K562 treated with DMSO at 1 percent for 12 hours (cell line): ENCODE data around the gene KRTAP4-7. TPM values are rescaled to one million over a fixed set of nuclear protein-coding genes. Genes with fewer than 3 reads are reported as not detected.

Source experiments
- total RNA-seq: library from RNA; unstranded; fragments of 300-600 nt; gene quantifications from 2 replicates; pipeline ENCODE4 v1.2.3, GENCODE V29; 2022; ENCODE audit not compliant: insufficient read depth

The KRTAP4-7 gene
- total RNA-seq = not detected in 2 replicates

GRCh38 chr17:41084100-41084856, at the start of gene KRTAP4-7:
Gene KRTAP4-7, plus strand, starts transcription at chr17:41084150. Its CDS starts 57 bp downstream, at chr17:41084207.

GRCh38 chr17:41034346-41034935, 49.5 kb upstream of the KRTAP4-7 start, which contains the start of gene KRTAP1-3:
Gene KRTAP1-3, minus strand, starts transcription at chr17:41034874. Its CDS starts 53 bp downstream, at chr17:41034821.

GRCh38 chr17:41040783-41041571, 43.0 kb upstream of the KRTAP4-7 start, which contains the start of gene KRTAP1-1:
Gene KRTAP1-1, minus strand, starts transcription at chr17:41041450. Its CDS starts 53 bp downstream, at chr17:41041397.

DNA sequence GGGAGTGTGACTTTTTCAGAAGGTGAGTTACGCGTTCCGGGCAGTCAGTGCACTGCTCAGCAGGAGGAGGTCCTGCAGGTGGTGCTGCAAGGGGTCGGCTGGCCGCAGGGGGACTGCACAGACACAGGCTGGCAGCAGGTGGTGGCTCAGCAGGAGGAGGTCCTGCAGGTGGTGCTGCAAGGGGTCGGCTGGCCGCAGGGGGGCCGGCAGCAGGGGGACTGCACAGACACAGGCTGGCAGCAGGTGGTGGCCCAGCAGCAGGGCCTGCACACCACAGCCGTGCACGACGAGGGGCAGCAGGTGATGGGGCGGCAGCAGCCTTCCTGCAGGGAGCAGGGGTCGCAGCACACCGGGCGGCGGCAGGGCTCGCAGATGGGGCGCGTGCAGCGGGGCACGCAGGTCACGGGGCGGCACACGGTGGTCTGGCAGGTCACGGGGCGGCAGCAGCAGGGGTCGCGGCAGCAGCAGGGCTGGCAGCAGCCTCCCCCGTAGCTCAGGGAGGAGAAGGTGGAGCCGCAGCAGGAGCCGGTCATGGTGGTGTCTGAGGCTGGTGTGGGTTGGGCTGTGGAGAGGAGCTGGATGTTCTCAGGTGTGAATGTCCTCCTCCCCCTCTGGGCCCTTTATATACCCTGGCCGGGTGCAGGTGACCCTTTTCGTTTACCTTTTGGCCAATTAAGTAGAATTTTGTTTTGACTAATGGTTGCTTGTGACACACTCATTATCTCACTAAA, 37.0 kb upstream of the KRTAP4-7 start, which contains the start of gene KRTAP2-1:
KRTAP2-1 (minus strand) TSS at position 582 of the 731 bp plus-strand sequence; CDS start at position 533, 49 bp downstream.

GRCh38 chr17:41055130-41055529, 28.8 kb upstream of the KRTAP4-7 start, which contains the start of gene KRTAP2-2:
Gene KRTAP2-2, minus strand, starts transcription at chr17:41055230. Its CDS starts 19 bp downstream, at chr17:41055211.

DNA sequence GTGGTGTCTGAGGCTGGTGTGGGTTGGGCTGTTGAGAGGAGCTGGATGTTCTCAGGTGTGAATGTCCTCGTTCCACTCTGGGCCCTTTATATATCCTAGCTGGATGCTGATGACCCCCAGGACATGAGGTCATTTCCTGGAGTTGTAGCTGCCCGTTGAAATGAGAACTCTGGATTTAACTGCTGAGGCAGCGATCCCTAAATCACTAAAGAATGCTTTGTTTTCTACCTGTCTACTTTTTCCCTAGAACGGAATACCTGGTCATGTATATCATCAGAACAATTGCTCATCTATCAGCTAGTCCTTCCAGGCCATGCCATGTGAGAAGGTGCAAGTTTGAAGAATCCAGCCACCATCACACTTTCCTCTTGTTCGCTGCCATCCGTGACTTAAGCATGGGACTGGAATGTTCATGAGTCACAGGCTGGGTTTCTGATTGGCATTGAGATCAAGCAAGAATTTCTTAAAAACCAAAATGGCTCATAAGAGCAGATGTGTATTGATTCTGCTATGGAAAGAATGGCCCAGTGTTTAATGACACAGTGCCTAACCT, 23.8 kb upstream of the KRTAP4-7 start, which contains the start of gene KRTAP2-3:
KRTAP2-3 (minus strand) TSS at position 63 of the 553 bp plus-strand sequence. CDS start 64 bp downstream, outside the sequence.

DNA sequence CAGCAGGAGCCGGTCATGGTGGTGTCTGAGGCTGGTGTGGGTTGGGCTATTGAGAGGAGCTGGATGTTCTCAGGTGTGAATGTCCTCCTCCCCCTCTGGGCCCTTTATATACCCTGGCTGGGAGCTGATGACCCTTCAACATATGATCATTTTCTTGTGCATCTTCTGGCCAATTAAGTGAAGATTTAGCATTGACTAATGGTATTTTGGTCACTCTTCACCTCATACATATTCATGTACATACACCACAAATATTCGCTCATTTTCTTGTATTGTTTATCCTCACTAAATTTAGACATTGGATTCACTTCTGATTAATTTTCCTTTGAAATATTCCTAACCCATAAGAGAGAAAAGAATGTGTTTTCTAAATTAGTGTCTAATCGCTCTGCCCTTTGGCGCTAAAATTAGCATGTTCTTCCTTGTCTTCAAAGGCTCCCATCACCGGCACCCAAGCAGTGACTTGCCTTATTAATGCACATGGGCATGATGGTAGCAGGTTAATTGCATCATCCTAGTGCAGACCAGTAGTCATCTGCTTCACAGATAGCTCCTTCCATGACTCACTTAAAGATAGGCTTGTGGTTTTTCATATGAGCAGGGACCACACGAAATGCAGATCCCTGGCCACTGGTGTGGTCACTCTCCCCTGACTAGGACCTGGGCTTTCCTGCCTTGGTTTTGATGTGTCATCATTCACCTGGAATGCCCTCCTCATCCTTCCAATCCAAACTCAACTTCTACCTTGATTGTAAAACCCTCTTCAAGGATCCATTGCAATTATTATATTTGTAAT, 17.9 kb upstream of the KRTAP4-7 start, which contains the start of gene KRTAP2-4:
KRTAP2-4 (minus strand) TSS at position 51 of the 796 bp plus-strand sequence; CDS start at position 17, 34 bp downstream.

GRCh38 chr17:41098042-41098441, 14.1 kb downstream of the KRTAP4-7 start, which contains the start of gene KRTAP4-8:
Gene KRTAP4-8, minus strand, starts transcription at chr17:41098142. Its CDS starts 58 bp downstream, at chr17:41098084.

DNA sequence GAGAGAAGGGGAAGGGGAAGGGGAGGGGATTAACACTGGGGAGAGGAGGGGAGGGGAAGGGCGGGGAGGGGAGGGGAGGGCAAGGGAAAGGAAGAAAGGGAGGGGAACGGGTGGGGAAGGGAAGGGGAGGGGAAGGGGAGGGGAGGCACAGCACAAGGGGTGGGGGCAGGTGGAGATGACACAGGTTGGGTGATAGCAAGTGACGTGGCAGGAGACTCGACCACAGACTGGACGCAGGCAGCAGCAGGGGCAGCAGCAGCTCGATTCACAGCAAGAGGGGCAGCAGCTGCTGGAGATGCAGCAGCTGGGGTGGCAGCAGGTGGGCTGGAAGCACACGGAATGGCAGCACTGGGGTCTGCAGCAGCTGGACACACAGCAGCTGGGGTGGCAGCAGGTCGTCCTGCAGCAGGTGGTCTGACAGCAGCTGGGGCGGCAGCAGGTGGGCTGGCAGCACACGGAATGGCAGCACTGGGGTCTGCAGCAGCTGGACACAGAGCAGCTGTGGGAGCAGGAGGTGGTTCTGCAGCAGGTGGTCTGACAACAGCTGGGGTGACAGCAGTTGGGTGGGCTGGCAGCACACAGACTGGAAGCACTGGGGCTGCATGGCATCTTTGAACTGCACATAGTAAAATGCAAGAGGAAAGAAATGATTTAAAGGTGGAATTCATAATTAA, 17.8 kb downstream of the KRTAP4-7 start, which contains the start of gene KRTAP4-16:
KRTAP4-16 (minus strand) TSS at position 624 of the 674 bp plus-strand sequence; CDS start at position 624, 0 bp downstream.

GRCh38 chr17:41105347-41105746, 21.4 kb downstream of the KRTAP4-7 start, which contains the start of gene KRTAP4-9:
Gene KRTAP4-9, plus strand, starts transcription at chr17:41105389. Its CDS starts 0 bp downstream, at chr17:41105389.

DNA sequence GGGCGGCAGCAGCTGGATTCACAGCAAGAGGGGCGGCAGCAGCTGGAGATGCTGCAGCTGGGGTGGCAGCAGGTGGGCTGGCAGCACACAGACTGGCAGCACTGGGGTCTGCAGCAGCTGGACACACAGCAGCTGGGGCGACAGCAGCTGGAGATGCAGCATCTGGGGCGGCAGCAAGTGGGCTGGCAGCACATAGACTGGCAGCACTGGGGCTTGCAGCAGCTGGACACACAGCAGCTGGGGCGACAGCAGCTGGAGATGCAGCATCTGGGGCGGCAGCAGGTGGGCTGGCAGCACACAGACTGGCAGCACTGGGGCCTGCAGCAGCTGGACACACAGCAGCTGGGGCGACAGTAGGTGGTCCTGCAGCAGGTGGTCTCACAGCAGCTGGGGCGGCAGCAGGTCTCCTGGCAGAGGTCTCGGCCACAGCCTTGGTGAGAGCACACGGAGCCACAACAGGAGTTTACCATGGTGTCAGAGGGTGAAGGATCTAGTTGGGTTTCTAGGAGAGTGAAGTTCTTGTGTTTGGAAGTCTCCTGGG, 34.0 kb downstream of the KRTAP4-7 start, which contains the start of gene KRTAP4-11:
KRTAP4-11 (minus strand) TSS at position 528 of the 541 bp plus-strand sequence; CDS start at position 470, 58 bp downstream.

DNA sequence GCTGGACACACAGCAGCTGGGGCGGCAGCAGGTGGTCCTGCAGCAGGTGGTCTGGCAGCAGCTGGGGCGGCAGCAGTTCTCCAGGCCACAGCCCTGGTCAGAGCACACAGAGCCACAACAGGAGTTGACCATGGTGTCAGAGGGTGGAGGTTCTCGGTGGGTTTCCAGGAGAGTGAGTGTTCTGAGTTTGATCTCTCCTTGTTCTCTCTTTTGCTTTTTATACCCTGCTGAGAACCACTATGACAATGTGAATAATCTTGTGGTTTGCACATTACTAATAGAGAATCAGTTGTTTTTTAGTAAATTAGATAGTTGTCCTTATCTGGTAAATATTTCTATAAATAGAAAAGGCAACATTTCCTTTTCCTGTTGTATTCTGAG, 40.0 kb downstream of the KRTAP4-7 start, which contains the start of gene KRTAP4-12:
KRTAP4-12 (minus strand) TSS at position 192 of the 381 bp plus-strand sequence; CDS start at position 132, 60 bp downstream.

Other genes with a start within 250 kb of the KRTAP4-7 start
- 4.0 and 9.9 TPM in 2 replicates for gene KRT12, start 216.9 kb upstream of the KRTAP4-7 start, total RNA-seq
- not detected in 2 replicates for gene KRT20, start 198.9 kb upstream of the KRTAP4-7 start, total RNA-seq
- gene KRT23, start 146.5 kb upstream of the KRTAP4-7 start, total RNA-seq = not detected in 2 replicates
- gene KRT39, start 117.2 kb upstream of the KRTAP4-7 start, total RNA-seq = not detected in 2 replicates
- not detected in 2 replicates for gene KRT40, start 99.8 kb upstream of the KRTAP4-7 start, total RNA-seq
- gene KRTAP3-3, start 90.0 kb upstream of the KRTAP4-7 start, total RNA-seq = not detected in 2 replicates
- not detected in 2 replicates for gene KRTAP3-2, start 84.2 kb upstream of the KRTAP4-7 start, total RNA-seq
- not detected in 2 replicates for gene KRTAP3-1, start 75.0 kb upstream of the KRTAP4-7 start, total RNA-seq
- not detected in 2 replicates for gene KRTAP1-5, start 56.9 kb upstream of the KRTAP4-7 start, total RNA-seq
- gene KRTAP1-4, start 54.0 kb upstream of the KRTAP4-7 start, total RNA-seq = not detected in 2 replicates
- gene KRTAP1-3, start 49.3 kb upstream of the KRTAP4-7 start, total RNA-seq = not detected in 2 replicates
- gene KRTAP1-1, start 42.7 kb upstream of the KRTAP4-7 start, total RNA-seq = not detected in 2 replicates
- not detected in 2 replicates for gene KRTAP2-1, start 36.8 kb upstream of the KRTAP4-7 start, total RNA-seq
- gene KRTAP2-2, start 28.9 kb upstream of the KRTAP4-7 start, total RNA-seq = not detected in 2 replicates
- not detected in 2 replicates for gene KRTAP2-3, start 24.0 kb upstream of the KRTAP4-7 start, total RNA-seq
- gene KRTAP2-4, start 18.3 kb upstream of the KRTAP4-7 start, total RNA-seq = not detected in 2 replicates
- gene KRTAP4-8, start 14.0 kb downstream of the KRTAP4-7 start, total RNA-seq = not detected in 2 replicates
- gene KRTAP4-16, start 18.1 kb downstream of the KRTAP4-7 start, total RNA-seq = not detected in 2 replicates
- gene KRTAP4-9, start 21.2 kb downstream of the KRTAP4-7 start, total RNA-seq = not detected in 2 replicates
- not detected in 2 replicates for gene KRTAP4-11, start 34.2 kb downstream of the KRTAP4-7 start, total RNA-seq
- gene KRTAP4-12, start 40.0 kb downstream of the KRTAP4-7 start, total RNA-seq = not detected in 2 replicates
- not detected in 2 replicates for gene KRTAP4-6, start 56.4 kb downstream of the KRTAP4-7 start, total RNA-seq
- not detected in 2 replicates for gene KRTAP4-5, start 65.7 kb downstream of the KRTAP4-7 start, total RNA-seq
- gene KRTAP4-4, start 76.6 kb downstream of the KRTAP4-7 start, total RNA-seq = not detected in 2 replicates
- not detected in 2 replicates for gene KRTAP4-3, start 84.1 kb downstream of the KRTAP4-7 start, total RNA-seq
- gene KRTAP4-2, start 94.1 kb downstream of the KRTAP4-7 start, total RNA-seq = not detected in 2 replicates
- gene KRTAP4-1, start 100.8 kb downstream of the KRTAP4-7 start, total RNA-seq = not detected in 2 replicates
- not detected in 2 replicates for gene KRTAP9-1, start 105.7 kb downstream of the KRTAP4-7 start, total RNA-seq
- gene KRTAP9-2, start 142.5 kb downstream of the KRTAP4-7 start, total RNA-seq = not detected in 2 replicates
- gene KRTAP9-3, start 148.3 kb downstream of the KRTAP4-7 start, total RNA-seq = not detected in 2 replicates
- gene KRTAP9-8, start 153.8 kb downstream of the KRTAP4-7 start, total RNA-seq = not detected in 2 replicates
- not detected in 2 replicates for gene KRTAP9-4, start 165.5 kb downstream of the KRTAP4-7 start, total RNA-seq
- gene KRTAP9-9, start 171.2 kb downstream of the KRTAP4-7 start, total RNA-seq = not detected in 2 replicates
- gene KRTAP9-6, start 181.2 kb downstream of the KRTAP4-7 start, total RNA-seq = not detected in 2 replicates
- not detected in 2 replicates for gene KRTAP9-7, start 191.5 kb downstream of the KRTAP4-7 start, total RNA-seq
- gene KRTAP29-1, start 218.7 kb downstream of the KRTAP4-7 start, total RNA-seq = not detected in 2 replicates
- not detected in 2 replicates for gene KRTAP16-1, start 225.2 kb downstream of the KRTAP4-7 start, total RNA-seq
- gene KRTAP17-1, start 231.6 kb downstream of the KRTAP4-7 start, total RNA-seq = not detected in 2 replicates